GM18517 (cell line): Measurements from ENCODE around the gene GAL3ST3.

Experiments used
- ATAC-seq: cut with Tn5 transposase; IDR thresholded peaks from one replicate; pipeline ENCODE4 v1.9.1; 2021; ENCODE audit warnings: mild to moderate bottlenecking, moderate library complexity; ENCODE audit not compliant: unreplicated experiment

The GAL3ST3 gene

GRCh38 chr11:66069715-66070603 is 21.0 kb upstream of the GAL3ST3 start, which contains the start of gene PACS1:
PACS1 (plus strand) TSS chr11:66070272; CDS start chr11:66070487, 215 bp downstream.
- ATAC-seq = no peak

- no peak for ATAC-seq
Observed at GRCh38 chr11:66068923-66069714, 20.2 kb upstream of the GAL3ST3 start.

GRCh38 chr11:66068154-66068821 is 19.3 kb upstream of the GAL3ST3 start:
- ATAC-seq = no peak

- no peak for ATAC-seq
Observed at GRCh38 chr11:66067640-66068039, 18.7 kb upstream of the GAL3ST3 start.

GRCh38 chr11:66066751-66067150 is 17.8 kb upstream of the GAL3ST3 start:
- ATAC-seq = no peak

GRCh38 chr11:66064571-66064970 is 15.6 kb upstream of the GAL3ST3 start:
- no peak for ATAC-seq

GRCh38 chr11:66063900-66064299 is 14.9 kb upstream of the GAL3ST3 start:
- ATAC-seq = no peak

- ATAC-seq = no peak
Observed at GRCh38 chr11:66062408-66062807, 13.4 kb upstream of the GAL3ST3 start.

GRCh38 chr11:66061268-66061667 is 12.3 kb upstream of the GAL3ST3 start:
- no peak for ATAC-seq

GRCh38 chr11:66059966-66060680 is 11.2 kb upstream of the GAL3ST3 start:
- ATAC-seq = no peak

GRCh38 chr11:66056501-66056900 is 7.5 kb upstream of the GAL3ST3 start:
- no peak for ATAC-seq

- no peak for ATAC-seq
Observed at GRCh38 chr11:66055021-66055420, 6.1 kb upstream of the GAL3ST3 start.

- ATAC-seq = no peak
Observed at GRCh38 chr11:66052664-66052982, 3.7 kb upstream of the GAL3ST3 start.

GRCh38 chr11:66051766-66052663 is 3.1 kb upstream of the GAL3ST3 start, which contains the start of gene SF3B2:
SF3B2 (plus strand) TSS chr11:66052364; CDS start chr11:66052385, 21 bp downstream.
- peak; percentile 91 for ATAC-seq

- no peak for ATAC-seq
Observed at GRCh38 chr11:66051371-66051765, 2.4 kb upstream of the GAL3ST3 start.

- ATAC-seq = no peak
Observed at GRCh38 chr11:66050581-66051231, 1.7 kb upstream of the GAL3ST3 start.

- ATAC-seq = no peak
Observed at GRCh38 chr11:66047541-66048365, 1.2 kb downstream of the GAL3ST3 start.

GRCh38 chr11:66046901-66047300 is 2.1 kb downstream of the GAL3ST3 start:
- no peak for ATAC-seq
